GM23338 (cell line): ENCODE data around the gene NAA80. TPM values are rescaled to one million over a fixed set of nuclear protein-coding genes. Genes with fewer than 3 reads are reported as not detected.

Source experiments
- ATAC-seq: fragments of 200-7000 bp; cut with Tn5 transposase; 3 replicates; pipeline ENCODE4 v1.9.1; 2020
- DNase-seq: peaks from one replicate; pipeline ENCODE4 v3.0.0-alpha.2; 2015; ENCODE audit warnings: low spot score
- H2AFZ ChIP-seq: fragments of 200-600 bp; sonication (generic); 2 replicates; pipeline ENCODE4 v1.8.0; 2016; ENCODE audit warnings: antibody characterized with exemption, mild to moderate bottlenecking, moderate library complexity
- H3F3A ChIP-seq: fragments of 200-600 bp; sonication (generic); replicated peaks from 2 replicates; pipeline ENCODE4 v1.8.0; 2017; ENCODE audit warnings: antibody characterized with exemption, mixed run types, low read depth
- H3K27ac ChIP-seq: fragments of 200-600 bp; sonication (generic); 2 replicates; pipeline ENCODE4 v1.6.1; 2016; ENCODE audit warnings: low read depth
- H3K27me3 ChIP-seq: fragments of 200-600 bp; sonication (generic); 2 replicates; pipeline ENCODE4 v1.8.0; 2016; ENCODE audit warnings: mild to moderate bottlenecking, mixed run types, moderate library complexity; ENCODE audit not compliant: insufficient read depth
- H3K36me3 ChIP-seq: fragments of 200-600 bp; sonication (generic); 2 replicates; pipeline ENCODE4 v1.8.0; 2016; ENCODE audit warnings: mild to moderate bottlenecking; ENCODE audit not compliant: insufficient read depth
- H3K4me1 ChIP-seq: fragments of 200-600 bp; sonication (generic); 2 replicates; pipeline ENCODE4 v1.8.0; 2016; ENCODE audit warnings: mild to moderate bottlenecking, moderate library complexity; ENCODE audit not compliant: insufficient read depth
- H3K4me2 ChIP-seq: fragments of 200-600 bp; sonication (generic); 2 replicates; pipeline ENCODE4 v1.7.1; 2017; ENCODE audit warnings: mixed run types
- H3K4me3 ChIP-seq: fragments of 200-600 bp; sonication (generic); 2 replicates; pipeline ENCODE4 v1.6.1; 2016; ENCODE audit warnings: mixed run types
- H3K79me2 ChIP-seq: fragments of 200-600 bp; sonication (generic); replicated peaks from 2 replicates; pipeline ENCODE4 v1.8.0; 2017; ENCODE audit warnings: mild to moderate bottlenecking; ENCODE audit not compliant: insufficient read depth
- H3K9me2 ChIP-seq: fragments of 200-600 bp; sonication (generic); 2 replicates; pipeline ENCODE4 v1.8.0; 2017; ENCODE audit not compliant: insufficient read depth
- H4K20me1 ChIP-seq: fragments of 200-600 bp; sonication (generic); replicated peaks from 2 replicates; pipeline ENCODE4 v1.8.0; 2017; ENCODE audit warnings: mild to moderate bottlenecking; ENCODE audit not compliant: insufficient read depth
- H3K27ac Mint-ChIP-seq: 2 replicates; pipeline ENCODE4 v1.8.0; 2020; ENCODE audit warnings: inconsistent platforms, mild to moderate bottlenecking, moderate library complexity, mixed read lengths
- H3K27me3 Mint-ChIP-seq: 3 replicates; pipeline ENCODE4 v1.8.0; 2022; ENCODE audit warnings: low read depth, mild to moderate bottlenecking, moderate library complexity, mixed read lengths, inconsistent platforms; ENCODE audit not compliant: insufficient read depth, poor library complexity
- H3K36me3 Mint-ChIP-seq: 3 replicates; pipeline ENCODE4 v1.8.0; 2021; ENCODE audit warnings: low read depth, mild to moderate bottlenecking, inconsistent platforms, moderate library complexity, mixed read lengths
- H3K4me1 Mint-ChIP-seq: 3 replicates; pipeline ENCODE4 v1.8.0; 2020; ENCODE audit warnings: mild to moderate bottlenecking, inconsistent platforms, mixed read lengths
- H3K4me3 Mint-ChIP-seq: 3 replicates; pipeline ENCODE4 v1.8.0; 2021; ENCODE audit warnings: moderate library complexity, mild to moderate bottlenecking, inconsistent platforms, mixed read lengths
- H3K9me3 Mint-ChIP-seq: 3 replicates; pipeline ENCODE4 v1.8.0; 2020; ENCODE audit warnings: moderate library complexity, mild to moderate bottlenecking, inconsistent platforms, mixed read lengths
- CREB1 ChIP-seq: fragments of 250-450 bp; sonication (Bioruptor Pico); IDR thresholded peaks from 2 replicates; pipeline ENCODE4 v1.5.0; 2020; ENCODE audit warnings: low read depth, mild to moderate bottlenecking, moderate library complexity
- ETS1 ChIP-seq: IDR thresholded peaks from 2 replicates; pipeline ENCODE4 v1.6.1; 2016; ENCODE audit warnings: antibody characterized with exemption
- EZH2 ChIP-seq: fragments of 200-600 bp; sonication (generic); IDR thresholded peaks from one replicate; pipeline ENCODE4 v1.8.0; 2017; ENCODE audit warnings: antibody characterized with exemption, mild to moderate bottlenecking, low read depth; ENCODE audit not compliant: unreplicated experiment
- EZH2phosphoT487 ChIP-seq: fragments of 200-600 bp; sonication (generic); IDR thresholded peaks from one replicate; pipeline ENCODE4 v1.8.1; 2018; ENCODE audit warnings: antibody characterized with exemption; ENCODE audit not compliant: unreplicated experiment
- JUNB ChIP-seq: IDR thresholded peaks from one replicate; pipeline ENCODE4 v1.6.1; 2016; ENCODE audit warnings: antibody characterized with exemption; ENCODE audit not compliant: unreplicated experiment
- NANOG ChIP-seq: IDR thresholded peaks from 2 replicates; pipeline ENCODE4 v1.6.1; 2016; ENCODE audit warnings: antibody characterized with exemption, borderline replicate concordance
- POLR2AphosphoS5 ChIP-seq: IDR thresholded peaks from 2 replicates; pipeline ENCODE4 v1.6.1; 2016; ENCODE audit warnings: antibody characterized with exemption, low read depth
- STAT1 ChIP-seq: IDR thresholded peaks from one replicate; pipeline ENCODE4 v1.6.1; 2016; ENCODE audit warnings: antibody characterized with exemption; ENCODE audit not compliant: unreplicated experiment
- ZNF114 ChIP-seq: fragments of 250-450 bp; sonication (Bioruptor Pico); IDR thresholded peaks from 2 replicates; pipeline ENCODE4 v1.5.0; 2020; ENCODE audit warnings: mild to moderate bottlenecking, moderate library complexity
- ZNF331 ChIP-seq: fragments of 250-450 bp; sonication (Bioruptor Pico); IDR thresholded peaks from 2 replicates; pipeline ENCODE4 v1.5.0; 2020; ENCODE audit warnings: low read depth, mild to moderate bottlenecking, moderate library complexity
- polyA plus RNA-seq: library from polyadenylated mRNA; unstranded; fragments of >200 nt; fragmentation: Nextera tagmentation; extraction: Ambion mirVana; gene quantifications from 2 replicates; pipeline ENCODE4 v1.2.1, GENCODE V29; 2016
- total RNA-seq: library from RNA; depleted of rRNA; stranded (reverse); fragments of >200 nt; shearing (Covaris generic); gene quantifications from 2 replicates; pipeline ENCODE4 v1.2.3, GENCODE V29; 2014
- TF ChIP-seq, protein P1 (sequence below): IDR thresholded peaks from one replicate; pipeline ENCODE4 v1.6.1; 2018; ENCODE audit warnings: antibody characterized with exemption; ENCODE audit not compliant: unreplicated experiment
- TF ChIP-seq, protein P2 (sequence below), 2 experiments: fragments of 200-600 bp in 1 of 2; sonication (generic) in 1 of 2; conservative IDR thresholded peaks; 2 replicates each; pipeline versions ENCODE4 v1.5.1 to v1.6.1; 2016 to 2017; ENCODE audit warnings: antibody characterized with exemption in 2 of 2, low read depth in 2 of 2, mild to moderate bottlenecking in 2 of 2, moderate library complexity in 1 of 2

NAA80 gene
- total and polyA plus RNA-seq, 2 experiments from 2014 or later, result 12.1 to 16.7 TPM

DNA sequence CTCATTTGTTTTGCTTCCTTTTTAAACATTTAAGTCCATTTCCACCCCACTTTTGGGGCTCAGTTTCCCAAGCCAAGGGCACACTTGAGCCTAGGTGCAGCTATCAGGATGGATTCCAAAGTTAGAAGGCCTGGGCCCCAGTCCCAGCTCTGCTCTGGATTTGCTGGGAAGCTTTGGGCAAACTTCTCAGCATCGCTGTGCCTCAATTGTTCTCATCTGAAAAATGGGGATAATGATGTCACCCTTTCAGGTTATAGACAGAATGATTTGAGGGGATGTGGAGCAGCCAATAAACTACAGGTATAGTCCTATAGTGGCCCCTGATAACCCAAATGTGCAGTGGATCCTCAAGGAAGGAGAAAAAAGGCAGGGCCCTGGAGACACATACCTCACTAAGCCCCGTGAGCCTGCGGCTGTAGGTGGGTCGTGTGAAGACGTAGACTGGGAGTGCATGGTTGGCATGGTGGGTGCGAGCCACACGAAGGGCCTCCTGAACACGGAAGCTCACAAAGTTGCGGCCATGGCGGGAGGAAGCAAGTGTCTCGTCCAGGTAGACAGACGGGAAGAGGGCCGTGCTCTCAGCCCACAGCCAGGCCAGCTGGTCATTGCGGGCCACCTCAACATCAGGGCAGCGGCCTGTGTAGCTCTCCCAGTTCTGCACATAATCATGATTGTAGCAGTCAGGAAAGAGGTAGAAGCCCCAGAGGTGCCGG is 20.1 kb upstream of the NAA80 start (continued):
- no peak for TF ChIP-seq EZH2phosphoT487
- TF ChIP-seq POLR2AphosphoS5, result no peak
- no peak for TF ChIP-seq CREB1 (CRISPR knock-in tag)
- TF ChIP-seq ZNF331, result no peak
- TF ChIP-seq ZNF114 (CRISPR knock-in tag), result no peak
- no peak for TF ChIP-seq NANOG
- TF ChIP-seq, protein P1, sequence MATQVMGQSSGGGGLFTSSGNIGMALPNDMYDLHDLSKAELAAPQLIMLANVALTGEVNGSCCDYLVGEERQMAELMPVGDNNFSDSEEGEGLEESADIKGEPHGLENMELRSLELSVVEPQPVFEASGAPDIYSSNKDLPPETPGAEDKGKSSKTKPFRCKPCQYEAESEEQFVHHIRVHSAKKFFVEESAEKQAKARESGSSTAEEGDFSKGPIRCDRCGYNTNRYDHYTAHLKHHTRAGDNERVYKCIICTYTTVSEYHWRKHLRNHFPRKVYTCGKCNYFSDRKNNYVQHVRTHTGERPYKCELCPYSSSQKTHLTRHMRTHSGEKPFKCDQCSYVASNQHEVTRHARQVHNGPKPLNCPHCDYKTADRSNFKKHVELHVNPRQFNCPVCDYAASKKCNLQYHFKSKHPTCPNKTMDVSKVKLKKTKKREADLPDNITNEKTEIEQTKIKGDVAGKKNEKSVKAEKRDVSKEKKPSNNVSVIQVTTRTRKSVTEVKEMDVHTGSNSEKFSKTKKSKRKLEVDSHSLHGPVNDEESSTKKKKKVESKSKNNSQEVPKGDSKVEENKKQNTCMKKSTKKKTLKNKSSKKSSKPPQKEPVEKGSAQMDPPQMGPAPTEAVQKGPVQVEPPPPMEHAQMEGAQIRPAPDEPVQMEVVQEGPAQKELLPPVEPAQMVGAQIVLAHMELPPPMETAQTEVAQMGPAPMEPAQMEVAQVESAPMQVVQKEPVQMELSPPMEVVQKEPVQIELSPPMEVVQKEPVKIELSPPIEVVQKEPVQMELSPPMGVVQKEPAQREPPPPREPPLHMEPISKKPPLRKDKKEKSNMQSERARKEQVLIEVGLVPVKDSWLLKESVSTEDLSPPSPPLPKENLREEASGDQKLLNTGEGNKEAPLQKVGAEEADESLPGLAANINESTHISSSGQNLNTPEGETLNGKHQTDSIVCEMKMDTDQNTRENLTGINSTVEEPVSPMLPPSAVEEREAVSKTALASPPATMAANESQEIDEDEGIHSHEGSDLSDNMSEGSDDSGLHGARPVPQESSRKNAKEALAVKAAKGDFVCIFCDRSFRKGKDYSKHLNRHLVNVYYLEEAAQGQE, result no peak

GRCh38 chr3:50318615-50319014 is 19.4 kb upstream of the NAA80 start:
- Histone ChIP-seq H3K27me3 (no peaks in the 10 kb centered on the region), H3K27ac (no peak overlapping the region), H3F3A (peaks cover 20% of the 10 kb centered on the region; the same call in 1 of the 2 replicates), H3K36me3 (peaks cover 8% of the 10 kb centered on the region), H3K4me3 (no peak overlapping the region), H4K20me1 (peaks cover 5% of the 10 kb centered on the region; the same call in 1 of the 2 replicates), H3K79me2 (peaks cover 26% of the 10 kb centered on the region), H3K9me2 (no peaks in the 10 kb centered on the region), H2AFZ (no peak overlapping the region), H3K4me1 (peaks cover 15% of the 10 kb centered on the region), H3K4me2 (no peak overlapping the region)
- peak overlapping the region; percentile 86; the same call in 2 of the 3 replicates for H3K4me3 Mint-ChIP-seq
- peaks cover 10% of the 10 kb centered on the region for H3K27me3 Mint-ChIP-seq
- peaks cover 59% of the 10 kb centered on the region for H3K36me3 Mint-ChIP-seq
- peaks cover 30% of the 10 kb centered on the region for H3K4me1 Mint-ChIP-seq
- no peak for ATAC-seq
- H3K27ac Mint-ChIP-seq, result no peak overlapping the region
- peaks cover 7% of the 10 kb centered on the region for H3K9me3 Mint-ChIP-seq
- DNase-seq, result no peak
- TF ChIP-seq NANOG (no peak), ETS1 (no peak), CREB1 (CRISPR knock-in tag) (no peak), EZH2 (no peak), JUNB (no peak), POLR2AphosphoS5 (no peak), STAT1 (no peak), ZNF114 (CRISPR knock-in tag) (no peak), ZNF331 (no peak)
- TF ChIP-seq, protein P1, result no peak
- TF ChIP-seq, protein P2, sequence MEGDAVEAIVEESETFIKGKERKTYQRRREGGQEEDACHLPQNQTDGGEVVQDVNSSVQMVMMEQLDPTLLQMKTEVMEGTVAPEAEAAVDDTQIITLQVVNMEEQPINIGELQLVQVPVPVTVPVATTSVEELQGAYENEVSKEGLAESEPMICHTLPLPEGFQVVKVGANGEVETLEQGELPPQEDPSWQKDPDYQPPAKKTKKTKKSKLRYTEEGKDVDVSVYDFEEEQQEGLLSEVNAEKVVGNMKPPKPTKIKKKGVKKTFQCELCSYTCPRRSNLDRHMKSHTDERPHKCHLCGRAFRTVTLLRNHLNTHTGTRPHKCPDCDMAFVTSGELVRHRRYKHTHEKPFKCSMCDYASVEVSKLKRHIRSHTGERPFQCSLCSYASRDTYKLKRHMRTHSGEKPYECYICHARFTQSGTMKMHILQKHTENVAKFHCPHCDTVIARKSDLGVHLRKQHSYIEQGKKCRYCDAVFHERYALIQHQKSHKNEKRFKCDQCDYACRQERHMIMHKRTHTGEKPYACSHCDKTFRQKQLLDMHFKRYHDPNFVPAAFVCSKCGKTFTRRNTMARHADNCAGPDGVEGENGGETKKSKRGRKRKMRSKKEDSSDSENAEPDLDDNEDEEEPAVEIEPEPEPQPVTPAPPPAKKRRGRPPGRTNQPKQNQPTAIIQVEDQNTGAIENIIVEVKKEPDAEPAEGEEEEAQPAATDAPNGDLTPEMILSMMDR (conservative IDR thresholded peaks at IDR 0.05; ENCODE audit: low read depth in 2 of 2), result no peak
